HG02840 (cell line): Measurements from ENCODE around the gene DFFB.

Experiments used
- ATAC-seq: cut with Tn5 transposase; IDR thresholded peaks from one replicate; pipeline ENCODE4 v1.9.1; 2021; ENCODE audit warnings: mild to moderate bottlenecking, moderate library complexity, moderate number of reproducible peaks; ENCODE audit not compliant: unreplicated experiment, low FRiP score

DFFB gene

DNA sequence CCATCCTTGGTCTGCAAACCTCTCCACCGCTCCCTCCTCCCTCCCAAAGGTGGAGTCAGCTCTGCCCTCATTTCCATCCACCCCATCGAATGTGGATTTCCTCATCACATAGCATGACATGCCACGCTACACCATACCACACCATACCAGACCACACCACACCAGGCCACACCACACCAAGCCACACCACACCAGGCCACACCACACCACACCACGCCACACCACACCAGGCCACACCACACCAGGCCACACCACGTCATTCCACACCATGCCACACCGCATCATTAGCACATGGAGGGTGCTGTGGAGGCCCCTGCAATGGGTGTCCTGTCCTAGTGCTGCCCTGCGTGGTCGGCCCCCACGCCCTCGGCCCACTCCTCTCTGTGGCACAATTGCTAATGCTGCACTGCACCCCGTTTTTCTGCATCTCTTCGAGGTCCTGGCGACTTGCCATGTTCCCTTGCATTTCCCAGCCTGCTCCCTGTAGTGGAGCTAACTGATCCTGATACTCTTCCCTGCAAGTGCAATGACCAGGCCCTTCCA lies 11.3 kb downstream of the DFFB start:
- no peak for ATAC-seq

DNA sequence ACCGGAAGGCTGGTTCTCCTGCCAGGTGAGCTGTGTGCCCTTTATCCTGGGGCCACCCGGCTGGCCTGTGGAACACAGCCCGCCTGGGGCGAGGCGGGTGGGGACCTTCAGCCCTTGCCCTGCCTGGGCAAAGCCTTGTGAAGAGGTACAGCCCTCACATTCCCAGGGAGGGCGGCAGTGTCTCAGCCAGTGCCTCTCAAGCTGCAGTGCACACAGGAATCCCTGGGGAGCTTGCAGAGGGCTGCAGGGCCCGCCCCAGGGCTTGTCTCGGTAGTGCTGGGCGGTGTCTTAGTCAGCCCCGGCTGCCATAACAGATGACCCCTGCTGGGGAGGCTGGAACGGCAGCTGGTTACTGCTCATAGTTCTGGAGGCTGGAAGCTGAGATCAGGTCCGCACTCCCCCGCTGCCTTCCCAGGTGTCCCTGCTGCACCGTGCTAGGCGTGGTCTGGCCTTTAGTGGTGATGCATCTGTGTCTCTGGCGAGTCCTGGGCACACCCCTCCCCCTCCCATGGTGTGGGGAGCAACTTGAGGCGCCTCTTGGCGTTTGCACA lies 12.6 kb downstream of the DFFB start:
- ATAC-seq: no peak

DNA sequence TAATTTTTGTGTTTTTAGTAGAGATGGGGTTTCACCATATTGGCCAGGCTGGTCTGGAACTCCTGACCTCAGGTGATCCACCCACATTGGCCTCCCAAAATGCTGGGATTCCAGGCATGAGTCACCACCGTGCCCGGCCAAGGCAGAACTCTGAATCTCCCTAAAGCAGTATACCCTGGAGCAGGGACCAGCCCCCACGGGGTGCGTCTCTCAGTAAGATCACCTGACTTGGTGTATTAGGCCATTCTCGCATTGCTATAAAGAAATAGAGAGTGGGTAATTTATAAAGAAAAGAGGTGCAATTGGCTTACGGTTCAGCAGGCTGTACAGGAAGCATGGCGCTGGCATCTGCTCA lies 14.2 kb downstream of the DFFB start:
- no peak for ATAC-seq

DNA sequence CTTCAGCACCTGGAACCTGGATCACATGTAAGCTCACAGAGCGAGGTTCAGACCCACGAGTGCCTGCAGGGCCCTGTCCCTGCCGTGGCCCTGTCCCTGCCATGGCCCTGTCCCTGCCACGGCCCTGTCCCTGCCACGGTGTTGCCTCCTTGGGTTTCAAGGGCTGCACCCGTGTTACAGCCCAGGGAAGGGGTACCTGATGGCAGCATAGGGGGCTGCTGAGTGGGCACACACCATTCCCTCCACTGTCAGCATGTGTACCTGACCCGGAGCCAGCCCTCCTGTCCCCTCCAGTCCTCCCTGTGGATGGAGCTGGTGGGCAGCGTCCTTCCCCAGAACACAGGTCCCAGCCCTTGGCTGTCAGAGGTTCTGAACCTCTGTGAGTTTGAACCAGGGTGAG lies 15.3 kb downstream of the DFFB start:
- no peak for ATAC-seq

DNA sequence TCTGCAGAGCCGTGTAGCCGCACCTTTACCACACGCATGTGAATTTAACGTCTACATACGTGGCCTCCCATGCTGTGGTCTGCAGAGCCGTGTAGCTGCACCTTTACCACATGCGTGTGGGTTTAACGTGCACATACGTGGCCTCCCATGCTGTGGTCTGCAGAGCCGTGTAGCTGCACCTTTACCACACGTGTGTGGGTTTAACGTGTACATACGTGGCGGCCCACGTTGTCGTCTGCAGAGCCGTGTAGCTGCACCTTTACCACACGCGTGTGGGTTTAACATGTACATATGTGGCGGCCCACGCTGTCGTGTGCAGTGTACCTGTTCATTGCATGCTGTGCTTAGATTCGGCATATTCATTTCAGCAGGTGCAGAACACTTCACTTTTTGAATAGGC lies 17.5 kb downstream of the DFFB start:
- no peak for ATAC-seq

DNA sequence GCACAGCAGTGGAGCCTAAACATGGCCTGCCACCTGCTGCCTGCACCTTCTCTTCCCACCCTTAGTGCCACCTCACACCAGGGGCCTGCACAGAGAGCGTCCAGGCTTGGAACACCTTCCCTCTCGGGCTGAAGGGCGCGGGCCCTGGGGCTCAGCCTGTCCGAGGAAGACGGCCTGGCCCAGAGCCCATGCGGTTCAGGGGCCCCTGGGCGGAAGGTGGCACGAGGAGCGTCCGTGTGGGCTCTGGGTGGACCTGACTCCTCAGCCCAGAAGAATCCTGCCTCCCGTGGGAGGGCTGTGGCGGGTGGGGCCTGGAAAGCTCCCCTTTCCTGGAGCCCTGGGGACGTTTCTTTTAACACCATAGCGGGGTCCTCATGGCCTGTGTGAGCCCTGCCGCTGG lies 19.4 kb downstream of the DFFB start:
- no peak for ATAC-seq

DNA sequence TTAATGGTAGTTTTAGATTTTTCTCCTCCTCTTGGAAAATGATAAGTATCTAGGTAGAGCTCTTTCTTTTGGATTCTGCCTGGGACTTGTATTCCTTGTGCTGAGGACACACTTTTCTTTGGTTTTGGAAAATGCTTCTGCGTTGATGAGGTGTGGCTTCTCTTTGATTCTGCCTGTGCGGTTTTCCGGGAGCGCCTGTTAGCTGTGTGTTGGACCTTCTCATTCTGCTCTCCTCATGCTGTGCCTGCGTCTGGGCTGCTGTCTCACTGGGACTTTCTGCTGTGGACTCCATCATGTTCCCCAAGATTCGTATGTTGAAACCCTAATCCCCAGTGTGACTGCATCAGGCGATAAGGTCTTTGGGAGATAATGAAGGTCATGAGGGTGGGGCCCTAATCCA lies 21.8 kb downstream of the DFFB start:
- ATAC-seq: no peak

DNA sequence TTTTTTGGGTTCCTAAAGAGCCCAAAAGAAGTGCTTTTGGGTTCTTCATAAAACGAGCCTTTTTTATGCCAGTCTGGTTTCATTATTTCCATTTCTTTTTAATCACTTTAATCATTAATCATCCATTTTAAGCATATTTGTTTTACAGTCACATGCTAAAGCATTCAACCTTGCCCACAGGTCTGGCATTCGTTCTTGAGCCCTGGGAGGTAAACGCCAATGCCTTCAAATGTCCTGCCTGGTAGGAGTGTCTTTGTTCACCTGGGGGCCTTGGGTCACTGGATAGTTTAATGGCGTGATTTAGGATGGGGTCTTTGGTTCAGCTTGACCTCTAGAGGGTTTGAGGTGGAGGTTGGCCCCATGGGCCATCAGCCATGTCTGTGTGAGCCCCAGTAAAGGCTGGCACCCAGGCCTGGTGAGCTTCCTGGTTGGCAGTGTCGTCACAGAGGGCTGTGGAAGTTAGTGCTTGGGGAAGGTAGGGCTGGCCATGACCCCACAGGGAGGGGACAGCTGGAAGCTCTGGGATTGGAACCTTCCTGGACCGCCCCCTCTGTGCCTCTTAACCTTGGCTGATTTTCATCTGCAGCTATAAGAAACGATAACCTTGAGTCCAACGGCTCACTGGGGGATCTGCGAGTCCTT lies 22.6 kb downstream of the DFFB start:
- no peak for ATAC-seq

DNA sequence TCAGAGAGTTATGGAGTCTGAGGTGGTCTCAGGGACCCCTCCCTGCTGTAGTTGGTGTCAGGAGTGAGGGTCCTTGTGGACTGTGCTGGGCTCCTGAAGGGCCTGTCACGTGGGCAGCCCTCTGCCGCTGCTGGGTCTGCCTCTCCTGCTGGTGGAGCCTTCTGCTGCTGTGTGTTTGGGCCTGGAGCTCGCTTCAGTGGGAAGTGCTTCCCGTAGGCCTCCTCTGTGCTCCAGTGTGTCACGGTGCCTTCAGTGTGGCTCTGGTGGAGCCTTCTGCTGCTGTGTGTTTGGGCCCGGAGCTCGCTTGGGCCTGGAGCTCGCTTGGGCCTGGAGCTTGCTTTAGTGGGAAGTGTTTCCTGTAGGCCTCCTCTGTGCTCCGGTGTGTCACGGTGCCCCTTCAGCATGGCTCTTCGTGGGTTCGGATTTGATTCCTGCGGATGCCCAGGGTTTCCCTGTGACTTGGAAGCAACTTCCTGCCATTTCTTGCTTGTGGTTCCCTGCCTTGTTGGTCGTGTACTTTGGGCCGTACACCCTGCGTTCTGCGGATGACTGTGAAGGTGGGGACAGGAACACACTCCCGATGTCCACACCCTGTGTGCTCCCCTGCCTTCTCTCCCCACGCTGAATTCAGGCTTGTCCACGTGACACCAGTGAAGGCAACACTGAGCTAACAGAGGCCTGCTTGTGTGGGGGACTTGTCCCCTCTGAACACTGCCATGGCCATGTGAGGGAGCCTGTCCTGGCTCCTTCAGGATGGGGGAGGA lies 23.3 kb downstream of the DFFB start:
- ATAC-seq: no peak

DNA sequence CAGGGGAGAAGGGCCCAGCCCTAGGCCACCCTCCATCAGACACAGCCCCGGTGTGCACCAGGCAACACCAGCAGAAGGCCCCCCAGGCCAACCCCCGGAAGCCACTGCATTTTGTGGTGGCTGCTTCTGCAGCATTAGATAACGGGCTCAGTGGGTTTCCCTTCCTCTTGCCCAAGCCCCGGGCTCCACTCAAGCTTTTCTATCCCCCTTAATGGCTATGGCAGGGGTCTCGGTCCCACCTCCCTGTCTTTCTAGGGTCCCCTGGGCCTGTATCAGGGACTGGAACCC lies 23.9 kb downstream of the DFFB start:
- ATAC-seq: no peak

DNA sequence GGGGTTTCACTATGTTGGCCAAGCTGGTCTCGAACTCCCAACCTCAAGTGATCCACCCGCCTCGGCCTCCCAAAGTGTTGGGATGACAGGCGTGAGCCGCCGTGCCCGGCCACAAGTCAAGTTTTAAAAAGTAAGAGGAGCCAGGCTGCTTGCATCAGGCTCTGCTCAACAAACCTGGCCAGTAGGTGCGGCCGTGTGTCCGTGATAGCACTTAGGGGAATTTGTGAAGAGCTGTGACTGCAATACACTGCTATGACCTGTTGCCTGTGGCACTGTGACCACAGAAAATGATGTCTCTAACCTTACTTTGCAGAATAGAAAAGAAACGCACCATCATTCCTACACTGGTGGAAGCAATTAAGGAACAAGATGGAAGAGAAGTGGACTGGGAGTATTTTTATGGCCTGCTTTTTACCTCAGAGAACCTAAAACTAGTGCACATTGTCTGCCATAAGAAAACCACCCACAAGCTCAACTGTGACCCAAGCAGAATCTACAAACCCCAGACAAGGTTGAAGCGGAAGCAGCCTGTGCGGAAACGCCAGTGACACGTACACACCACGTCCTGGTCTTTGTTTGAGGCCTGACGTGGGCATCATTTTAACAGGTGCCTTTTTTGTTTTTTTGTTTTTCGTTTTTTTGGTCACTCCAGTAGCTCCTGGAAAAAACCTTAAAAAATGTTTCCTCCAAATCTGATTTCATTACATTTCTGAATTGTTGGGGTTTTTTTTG lies 26.1 kb downstream of the DFFB start:
- ATAC-seq: no peak

DNA sequence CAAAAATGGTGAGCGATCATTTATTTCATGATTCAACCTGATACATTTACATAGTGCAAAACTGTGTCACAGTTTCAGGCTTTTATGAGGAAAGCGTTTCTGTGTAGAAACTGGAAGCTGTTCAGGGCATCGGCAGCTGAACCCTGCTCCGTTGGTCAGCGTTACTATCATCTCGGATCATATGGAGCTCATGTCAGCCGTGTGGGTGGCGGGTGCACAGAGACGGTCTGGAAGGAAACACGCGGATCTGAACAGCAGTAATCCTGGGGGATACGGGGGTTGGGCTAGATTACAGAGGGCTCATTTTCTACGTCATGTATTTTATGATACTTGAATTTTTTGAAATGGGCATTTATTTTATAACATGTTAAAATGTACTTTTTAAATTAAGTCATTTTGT lies 27.7 kb downstream of the DFFB start:
- ATAC-seq: no peak

DNA sequence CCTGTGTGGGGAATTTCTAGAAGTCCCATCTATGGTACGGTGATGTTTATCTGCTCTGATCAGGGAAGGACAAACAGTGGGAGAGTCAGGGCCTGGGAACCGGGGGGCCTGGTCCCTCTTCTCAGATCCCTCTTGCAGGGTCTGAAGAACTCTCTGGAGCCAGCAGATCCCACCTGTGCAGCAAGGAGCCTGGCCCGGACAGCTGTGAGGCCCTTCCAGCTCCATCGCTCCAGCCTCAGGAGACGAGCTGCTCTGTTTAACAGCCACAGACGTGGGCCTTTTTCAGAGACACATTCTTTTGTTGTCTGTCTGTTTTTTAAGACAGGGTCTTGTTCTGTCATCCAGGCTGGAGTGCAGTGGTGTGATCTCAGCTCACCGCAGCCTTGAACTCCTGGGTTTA lies 28.3 kb downstream of the DFFB start:
- ATAC-seq: no peak

DNA sequence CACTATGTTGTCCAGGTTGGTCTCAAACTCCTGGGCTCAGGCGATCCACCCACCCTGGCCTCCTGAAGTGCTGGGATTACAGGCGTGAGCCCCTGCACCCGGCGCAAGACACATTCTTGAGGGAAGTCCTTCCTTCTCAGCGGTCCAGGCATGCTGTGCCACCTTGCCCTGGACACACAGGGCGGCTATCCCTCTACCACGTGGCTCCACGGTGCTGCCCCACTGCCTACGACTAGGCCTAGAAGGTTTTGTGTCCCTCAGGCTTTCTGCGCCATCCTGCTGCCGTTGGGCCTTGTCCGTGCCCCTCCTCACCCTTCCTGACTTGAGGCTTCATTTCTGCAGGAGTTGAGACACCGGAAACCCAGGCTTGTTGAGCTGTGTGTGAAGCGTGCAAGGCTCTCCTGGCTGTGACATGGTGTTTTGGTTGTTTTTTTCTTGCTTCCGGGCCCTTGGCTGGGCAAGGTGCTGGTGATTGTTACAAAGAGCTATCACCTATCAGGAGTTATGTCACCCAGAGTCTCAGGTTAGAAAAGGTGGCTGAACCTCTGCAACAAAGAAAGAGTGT lies 28.9 kb downstream of the DFFB start:
- no peak for ATAC-seq

DNA sequence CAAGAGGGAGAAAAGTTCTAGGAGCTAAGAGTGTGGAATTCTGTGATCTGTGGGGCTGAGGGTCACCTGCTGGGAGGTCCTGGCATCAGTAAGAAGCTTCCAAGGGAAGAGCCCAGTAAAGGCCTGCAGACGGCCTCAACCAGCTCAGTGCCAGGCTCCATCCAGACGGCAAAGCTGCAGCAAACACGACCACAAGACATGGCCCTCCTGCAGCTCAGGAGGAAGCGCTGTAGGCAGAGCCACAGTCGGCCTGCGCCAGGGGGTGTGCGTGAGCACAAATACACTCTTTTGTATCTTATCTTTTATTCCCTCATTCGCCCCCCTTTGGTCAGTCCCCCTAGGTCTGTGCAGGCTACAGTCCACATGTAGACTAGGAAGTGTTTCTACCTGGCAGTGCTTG lies 29.4 kb downstream of the DFFB start:
- no peak for ATAC-seq

DNA sequence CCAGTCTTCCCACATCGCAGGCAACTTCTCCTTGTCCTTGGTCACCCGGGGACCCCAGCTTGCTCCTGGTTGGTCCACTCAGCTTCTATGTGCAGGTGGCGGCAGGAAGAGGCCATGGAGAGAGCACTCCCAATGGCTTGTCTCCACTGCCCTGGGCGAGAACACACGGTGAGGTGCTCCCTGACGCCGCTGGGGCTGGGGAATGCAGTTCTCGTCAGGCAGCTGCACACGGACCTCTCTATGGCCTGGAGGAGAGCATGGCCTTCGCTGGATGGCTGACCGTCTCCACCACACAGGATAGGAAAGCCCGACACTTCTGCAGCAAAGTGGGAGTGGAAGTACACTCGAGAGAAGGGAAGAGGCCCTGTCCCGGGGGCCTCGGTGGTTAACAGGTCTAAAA lies 31.0 kb downstream of the DFFB start:
- no peak for ATAC-seq

DNA sequence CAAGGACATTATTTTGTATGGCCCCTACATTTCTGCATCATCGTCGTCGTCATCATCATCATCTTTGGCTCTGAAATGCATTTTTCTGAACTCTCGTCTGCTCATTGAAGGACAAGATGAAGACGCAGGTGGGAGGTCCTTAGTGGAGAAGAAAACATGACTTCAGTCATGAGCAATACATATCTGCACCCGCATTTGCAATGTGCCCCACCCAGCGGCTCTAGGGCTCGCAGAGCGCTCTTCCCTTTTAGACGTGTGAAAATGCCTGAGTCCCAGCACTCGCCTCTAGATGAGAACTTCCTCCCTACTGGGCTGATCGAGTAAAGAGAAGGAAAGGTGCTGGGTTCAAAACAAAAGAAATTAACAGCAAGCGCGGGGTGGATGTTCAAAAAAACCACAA lies 32.7 kb downstream of the DFFB start:
- ATAC-seq: no peak

DNA sequence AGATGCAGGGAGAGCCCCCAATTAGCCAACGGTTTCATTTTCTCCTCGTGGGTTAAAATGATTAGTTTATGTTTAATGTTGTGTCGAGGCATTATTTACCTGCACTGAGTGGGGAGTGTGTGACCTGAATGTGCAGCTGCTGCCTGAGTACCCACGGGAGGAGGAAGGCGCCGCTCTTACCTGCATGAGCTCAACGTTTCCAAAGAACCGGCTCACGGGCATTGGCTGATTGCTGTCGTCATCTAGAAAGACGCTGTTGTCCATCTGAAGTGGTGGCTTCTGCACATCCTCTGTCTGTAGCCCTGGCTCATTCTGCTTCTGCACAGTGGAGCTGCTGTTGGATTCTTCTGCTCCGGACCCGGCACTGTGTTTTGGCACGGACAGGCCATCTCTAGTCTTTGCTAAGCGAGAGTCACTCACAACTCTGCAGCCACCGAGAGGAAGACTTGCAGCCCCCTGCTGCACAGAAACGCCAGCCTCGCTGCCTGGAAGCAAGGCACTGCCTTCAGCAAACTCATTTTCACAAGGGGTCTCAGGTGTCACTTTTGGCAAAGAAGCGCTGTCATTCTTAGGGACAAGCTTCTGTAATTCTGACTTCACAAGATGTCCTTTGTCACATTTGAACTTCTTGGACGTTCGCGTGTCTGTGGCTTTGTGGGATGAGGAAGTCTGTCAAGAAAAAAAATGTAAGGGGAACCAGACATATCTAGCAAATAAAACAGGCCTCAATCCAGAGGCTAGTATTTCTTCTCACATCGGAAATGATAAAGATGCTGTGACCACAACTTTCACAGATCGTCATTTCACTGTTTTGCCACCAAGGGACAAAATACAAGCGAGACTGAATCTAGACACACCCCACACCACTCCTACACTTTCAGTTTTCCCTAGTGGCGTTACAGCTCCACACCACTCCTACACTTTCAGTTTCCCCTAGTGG lies 33.4 kb downstream of the DFFB start:
- ATAC-seq: no peak

DNA sequence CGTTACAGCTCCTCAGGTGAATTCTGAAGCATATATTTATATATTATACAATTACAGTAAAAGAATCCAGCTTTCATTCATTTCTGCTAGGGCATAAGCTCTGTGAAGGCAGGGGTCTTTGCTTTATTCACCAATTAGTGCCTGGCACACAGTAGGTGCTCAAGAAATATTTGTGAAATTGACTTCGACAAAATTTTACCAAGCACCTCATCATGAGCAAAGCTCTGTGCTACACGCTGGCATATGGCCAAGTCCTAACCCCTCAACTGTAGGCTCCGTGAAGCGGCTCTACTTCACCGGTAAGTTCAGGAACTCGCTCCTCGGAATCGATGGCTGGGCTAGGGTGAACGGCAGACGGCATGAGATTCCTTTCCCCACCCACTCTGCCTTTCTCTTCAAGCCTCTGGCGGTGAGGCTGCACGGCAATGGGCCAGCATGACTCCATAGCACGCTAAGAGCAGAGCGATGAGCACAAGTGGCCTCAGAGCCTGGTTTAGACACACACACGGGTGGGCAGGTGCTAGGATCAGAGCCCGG lies 34.1 kb downstream of the DFFB start:
- ATAC-seq: no peak

DNA sequence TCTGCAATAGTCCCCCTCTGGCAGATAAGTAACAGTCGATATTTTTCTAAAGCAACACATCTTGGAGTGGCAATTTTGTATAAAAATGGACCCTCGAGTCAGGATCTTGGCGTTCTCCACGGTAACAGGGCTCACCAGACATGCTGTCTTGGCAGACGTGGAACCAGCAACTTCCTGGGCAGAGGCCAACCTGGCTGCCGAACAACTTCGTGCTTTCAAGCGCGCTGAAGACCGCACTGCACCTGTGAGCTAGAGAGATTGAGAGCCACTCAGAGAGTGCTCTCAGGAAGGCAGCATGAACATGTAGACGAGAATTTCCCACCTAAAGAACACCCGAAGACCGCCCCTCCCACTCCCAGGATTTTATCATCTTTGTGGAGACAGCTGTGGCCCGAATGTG lies 35.5 kb downstream of the DFFB start:
- no peak for ATAC-seq
